ENCODE results near the gene CCDC61. TPM values are rescaled to one million over a fixed set of nuclear protein-coding genes. Genes with fewer than 3 reads are reported as not detected.

Gene CCDC61
- total RNA-seq, 2 experiments from 2014 or later: 26.4 to 29.3 TPM

DNA sequence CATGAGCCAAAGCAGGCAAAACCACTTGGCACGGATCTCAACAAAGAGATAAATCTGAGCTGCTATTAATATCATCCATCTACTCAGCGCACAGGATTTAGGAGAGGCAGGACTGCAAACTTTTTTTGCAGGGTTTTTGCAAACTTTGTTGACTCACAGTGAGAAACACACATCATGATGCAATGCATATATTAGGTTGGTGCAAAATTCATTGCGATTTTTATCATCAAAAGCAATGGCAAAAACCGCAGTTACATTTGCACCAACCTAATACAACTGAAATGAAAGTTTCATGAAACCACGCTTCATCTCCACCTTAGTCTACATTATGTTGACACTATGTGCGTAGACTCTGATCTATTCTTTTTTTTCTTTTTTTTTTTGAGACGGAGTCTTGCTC, 17.1 kb upstream of the CCDC61 start:
- intact Hi-C loops (cut with micrococcal nuclease): no loop called here
- H3K27me3 Mint-ChIP-seq (ENCODE audit: low read depth): peaks cover 23% of the 10 kb centered on the region
- CTCF ChIA-PET: no interaction called here
- H3K9me3 Mint-ChIP-seq: no peaks in the 10 kb centered on the region
- H3K4me1 Mint-ChIP-seq (ENCODE audit: low read depth): peaks cover 3% of the 10 kb centered on the region
- H3K4me3 Mint-ChIP-seq: no peak overlapping the region
- no peak overlapping the region for H3K27ac Mint-ChIP-seq
- H3K36me3 Mint-ChIP-seq (ENCODE audit: low read depth): peaks cover 1% of the 10 kb centered on the region
- no peak for DNase-seq

DNA sequence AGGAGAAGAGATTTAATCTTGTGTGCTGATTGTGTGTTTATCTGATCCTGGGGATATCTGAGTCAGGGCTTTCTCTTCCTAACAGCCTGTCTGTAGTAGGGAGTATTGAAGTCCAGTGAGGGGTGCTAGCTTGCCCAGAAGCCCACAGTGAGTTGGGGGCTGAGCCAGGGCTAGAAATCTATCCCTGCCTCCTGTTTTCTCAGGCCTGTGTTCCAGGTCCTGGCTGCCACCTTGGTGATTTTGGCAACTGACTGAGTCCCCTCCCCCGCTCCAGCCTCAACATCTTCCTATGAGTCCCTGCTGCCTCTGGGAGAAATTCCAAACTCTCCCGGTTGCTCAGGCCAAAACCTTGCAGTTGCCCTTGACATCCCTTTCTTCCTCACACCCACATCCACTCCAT, 13.9 kb upstream of the CCDC61 start:
- intact Hi-C loops (cut with micrococcal nuclease): loop anchor here (5.0 kb wide), 1 partner anchor 39 kb away; no protein-coding TSS in a partner anchor
- Mint-ChIP-seq H3K36me3 (ENCODE audit: low read depth) (no peaks in the 10 kb centered on the region), H3K4me1 (ENCODE audit: low read depth) (no peaks in the 10 kb centered on the region), H3K9me3 (no peaks in the 10 kb centered on the region), H3K27ac (no peak overlapping the region), H3K27me3 (ENCODE audit: low read depth) (peaks cover 8% of the 10 kb centered on the region), H3K4me3 (no peak overlapping the region)
- DNase-seq: no peak
- CTCF ChIA-PET: no interaction called here

DNA sequence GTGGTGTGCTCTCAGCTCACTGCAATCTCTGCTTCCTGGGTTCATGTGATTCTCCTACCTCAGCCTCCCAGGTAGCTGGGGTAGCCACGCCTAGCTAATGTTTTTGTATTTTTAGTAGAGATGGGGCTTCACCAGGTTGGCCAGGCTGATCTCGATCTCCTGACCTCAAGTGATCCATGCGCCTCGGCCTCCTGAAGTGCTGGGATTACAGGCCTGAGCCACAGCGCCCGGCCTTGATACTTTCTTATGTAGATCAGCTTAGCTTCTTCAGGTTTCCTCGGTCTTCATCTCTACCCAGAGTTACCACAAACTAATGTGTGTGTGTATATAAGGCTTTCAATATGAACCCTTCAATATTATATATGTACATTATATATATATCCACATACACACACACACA, 9.9 kb upstream of the CCDC61 start:
- H3K27me3 Mint-ChIP-seq (ENCODE audit: low read depth): peaks cover 4% of the 10 kb centered on the region
- CTCF ChIA-PET: interaction anchor here (1.1 kb wide), 1 partner anchor 168 kb away, joined by 3 read pairs; no protein-coding TSS in a partner anchor
- H3K27ac Mint-ChIP-seq: no peak overlapping the region
- H3K4me3 Mint-ChIP-seq: no peak overlapping the region
- intact Hi-C loops (cut with micrococcal nuclease): no loop called here
- DNase-seq: no peak
- H3K4me1 Mint-ChIP-seq (ENCODE audit: low read depth): no peaks in the 10 kb centered on the region
- no peaks in the 10 kb centered on the region for H3K36me3 Mint-ChIP-seq (ENCODE audit: low read depth)
- no peaks in the 10 kb centered on the region for H3K9me3 Mint-ChIP-seq

DNA sequence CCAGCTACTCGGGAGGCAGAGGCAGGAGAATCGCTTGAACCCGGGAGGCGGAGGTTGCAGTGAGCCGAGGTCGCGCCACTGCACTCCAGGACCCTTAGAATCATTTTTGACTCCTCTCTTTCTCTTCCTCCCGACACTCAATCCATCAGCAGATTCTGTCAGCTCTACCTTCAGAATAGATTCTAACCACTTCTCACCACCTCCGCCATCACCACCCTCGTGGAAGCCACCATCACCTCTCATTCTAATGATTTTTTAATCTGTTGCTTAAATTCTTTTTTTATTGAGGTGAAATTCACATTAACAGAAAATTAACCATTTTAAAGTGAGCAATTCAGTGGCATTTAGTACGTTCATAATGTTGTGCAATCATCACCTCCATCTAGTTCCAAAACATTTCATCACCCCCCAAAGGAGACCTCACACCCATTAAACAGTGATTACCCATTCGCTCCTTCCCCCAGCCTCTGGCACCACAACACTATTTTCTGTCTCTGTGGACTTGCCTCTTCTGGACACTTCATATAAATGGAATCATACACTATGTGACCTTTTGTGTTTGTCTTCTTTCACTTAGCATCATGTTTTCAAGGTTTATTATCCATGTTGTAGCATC, 5.0 kb upstream of the CCDC61 start:
- Mint-ChIP-seq H3K27ac (no peak overlapping the region), H3K36me3 (ENCODE audit: low read depth) (no peaks in the 10 kb centered on the region), H3K4me1 (ENCODE audit: low read depth) (no peaks in the 10 kb centered on the region), H3K27me3 (ENCODE audit: low read depth) (no peaks in the 10 kb centered on the region), H3K9me3 (no peaks in the 10 kb centered on the region), H3K4me3 (no peak overlapping the region)
- intact Hi-C loops (cut with micrococcal nuclease): no loop called here
- no peak for DNase-seq
- CTCF ChIA-PET: no interaction called here

DNA sequence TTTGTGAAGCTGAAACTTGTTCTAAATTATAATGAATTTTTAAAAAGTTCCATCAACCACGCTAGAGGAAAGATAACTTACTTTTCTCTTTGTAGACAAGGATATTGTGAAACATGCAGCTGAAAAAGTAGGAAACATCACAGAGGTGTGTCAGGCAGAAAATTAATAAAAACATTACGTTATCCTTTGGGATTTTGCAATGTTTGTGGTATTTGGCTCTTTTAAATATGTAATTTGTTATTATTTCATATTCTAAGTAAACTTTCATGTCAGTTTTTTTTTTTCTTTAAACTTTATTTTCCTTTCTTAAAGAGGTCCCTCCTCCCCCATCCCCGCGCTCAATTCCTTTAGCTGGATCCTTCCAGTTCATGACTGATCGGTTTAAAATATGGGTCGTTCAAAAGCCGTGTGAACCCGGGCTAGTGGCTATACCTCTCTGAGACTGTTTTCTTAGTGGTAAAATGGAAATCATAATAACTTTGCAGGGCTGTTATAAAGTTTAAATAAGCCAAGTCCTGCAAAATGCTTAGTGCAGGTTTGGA, 740 bp upstream of the CCDC61 start:
- H3K27ac Mint-ChIP-seq: no peak overlapping the region
- peaks cover 17% of the 10 kb centered on the region for H3K4me1 Mint-ChIP-seq (ENCODE audit: low read depth)
- peak overlapping the region; percentile 40 for H3K4me3 Mint-ChIP-seq
- H3K9me3 Mint-ChIP-seq: no peaks in the 10 kb centered on the region
- H3K36me3 Mint-ChIP-seq (ENCODE audit: low read depth): peaks cover 6% of the 10 kb centered on the region
- intact Hi-C loops (cut with micrococcal nuclease): loop anchor here (2.0 kb wide), 1 partner anchor 92 kb away; the partner anchor contains the start of gene MYPOP
- H3K27me3 Mint-ChIP-seq (ENCODE audit: low read depth): no peaks in the 10 kb centered on the region
- DNase-seq: no peak
- CTCF ChIA-PET: interaction anchor here (0.6 to 1.9 kb wide), 5 partner anchors 11 to 132 kb away, joined by 3 to 8 read pairs (median 4); partner anchors contain the start of gene SYMPK

DNA sequence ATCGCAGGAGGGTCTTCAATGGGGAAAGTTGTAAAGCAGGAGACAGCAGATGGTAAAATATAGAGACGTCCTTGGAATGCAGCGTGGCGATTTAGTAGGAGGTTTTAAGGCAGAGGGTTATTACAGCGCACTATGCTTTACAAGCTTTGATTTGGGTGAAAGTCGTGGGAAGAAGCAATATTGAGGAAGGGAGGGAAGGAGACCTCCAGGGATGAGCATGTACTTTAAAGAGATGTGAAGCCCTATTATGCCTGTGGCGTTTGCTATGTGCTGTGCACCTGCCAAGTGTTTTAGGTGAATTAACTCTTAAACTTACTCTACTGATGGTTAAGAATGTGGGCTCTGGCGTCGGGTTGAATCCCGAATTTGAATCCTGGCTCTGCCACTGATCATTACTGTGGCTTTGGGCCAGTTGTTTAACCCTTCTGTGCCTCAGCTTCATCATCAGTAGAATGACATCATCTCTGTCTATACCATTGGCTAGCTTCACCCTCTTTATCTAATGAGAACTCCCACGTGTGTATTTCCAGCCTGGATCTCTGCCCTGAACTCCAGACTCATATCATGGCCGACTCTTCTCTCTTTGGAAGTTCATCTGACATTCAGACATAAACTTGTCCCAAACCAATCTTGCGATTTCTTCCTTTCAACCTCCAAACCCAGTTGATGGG, 583 bp downstream of the CCDC61 start:
- Mint-ChIP-seq H3K36me3 (ENCODE audit: low read depth) (peaks cover 6% of the 10 kb centered on the region), H3K27me3 (ENCODE audit: low read depth) (peaks cover 3% of the 10 kb centered on the region), H3K4me3 (no peak overlapping the region), H3K9me3 (no peaks in the 10 kb centered on the region), H3K4me1 (ENCODE audit: low read depth) (peaks cover 30% of the 10 kb centered on the region), H3K27ac (no peak overlapping the region)
- CTCF ChIA-PET: interaction anchor here (0.7 to 1.9 kb wide), 5 partner anchors 10 to 133 kb away, joined by 3 to 8 read pairs (median 4); partner anchors contain the start of gene SYMPK
- DNase-seq: no peak
- intact Hi-C loops (cut with micrococcal nuclease): loop anchor here (1.0 to 2.0 kb wide), 9 partner anchors 20 to 604 kb away; partner anchors contain the start of genes IRF2BP1, MYPOP, QPCTL and SYMPK

DNA sequence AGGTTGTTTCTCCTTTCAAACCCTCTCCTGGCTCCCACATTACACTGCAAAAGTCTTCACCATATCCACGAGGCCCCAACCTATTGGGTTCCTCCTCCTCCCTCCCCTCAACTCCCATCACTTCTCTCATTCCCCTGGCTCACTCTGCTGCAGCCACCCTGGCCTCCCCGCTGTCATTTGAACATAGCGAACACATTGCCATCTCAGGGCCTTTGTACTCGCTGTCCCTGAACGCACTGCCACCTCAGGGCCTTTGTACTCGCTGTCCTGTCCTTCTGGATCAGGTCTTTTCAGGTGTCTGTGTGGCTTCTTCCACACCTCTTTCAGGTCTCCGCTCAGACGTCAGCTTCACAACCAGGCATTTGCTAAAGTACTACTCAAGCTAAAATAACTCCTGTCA, 1.7 kb downstream of the CCDC61 start:
- intact Hi-C loops (cut with micrococcal nuclease): no loop called here
- no peak overlapping the region for H3K4me3 Mint-ChIP-seq
- H3K9me3 Mint-ChIP-seq: no peaks in the 10 kb centered on the region
- H3K27me3 Mint-ChIP-seq (ENCODE audit: low read depth): peaks cover 3% of the 10 kb centered on the region
- no peak for DNase-seq
- peaks cover 35% of the 10 kb centered on the region for H3K4me1 Mint-ChIP-seq (ENCODE audit: low read depth)
- H3K27ac Mint-ChIP-seq: no peak overlapping the region
- CTCF ChIA-PET: interaction anchor here (1.8 kb wide), 1 partner anchor 69 kb away, joined by 4 read pairs; no protein-coding TSS in a partner anchor
- peaks cover 6% of the 10 kb centered on the region for H3K36me3 Mint-ChIP-seq (ENCODE audit: low read depth)

DNA sequence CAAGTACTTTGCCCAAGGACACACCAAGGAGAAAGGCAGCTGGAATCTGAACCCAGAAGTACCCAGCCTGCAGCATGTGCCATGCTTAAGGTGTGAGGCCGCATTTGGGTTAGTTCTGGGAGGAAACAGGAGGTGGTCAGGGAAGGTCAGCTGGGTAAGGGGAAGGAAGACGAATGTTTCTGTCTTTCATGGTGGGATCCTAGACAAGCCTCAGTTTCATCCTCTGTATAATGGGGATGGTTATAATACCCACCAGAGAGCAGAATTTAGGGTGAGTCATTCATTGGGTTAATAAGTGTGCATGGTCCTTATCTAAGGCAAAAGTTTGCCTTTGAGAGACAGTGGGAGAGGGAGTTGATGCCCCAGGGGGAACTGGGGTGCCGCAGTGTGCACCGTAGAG, 3.6 kb downstream of the CCDC61 start:
- DNase-seq: no peak
- intact Hi-C loops (cut with micrococcal nuclease): no loop called here
- Mint-ChIP-seq H3K27ac (no peak overlapping the region), H3K9me3 (no peaks in the 10 kb centered on the region), H3K4me3 (no peak overlapping the region), H3K36me3 (ENCODE audit: low read depth) (peaks cover 6% of the 10 kb centered on the region), H3K4me1 (ENCODE audit: low read depth) (peaks cover 35% of the 10 kb centered on the region), H3K27me3 (ENCODE audit: low read depth) (peaks cover 3% of the 10 kb centered on the region)
- CTCF ChIA-PET: interaction anchor here (0.6 to 1.0 kb wide), 2 partner anchors 11 to 230 kb away, joined by 3 to 4 read pairs; partner anchors contain the start of gene SIX5

DNA sequence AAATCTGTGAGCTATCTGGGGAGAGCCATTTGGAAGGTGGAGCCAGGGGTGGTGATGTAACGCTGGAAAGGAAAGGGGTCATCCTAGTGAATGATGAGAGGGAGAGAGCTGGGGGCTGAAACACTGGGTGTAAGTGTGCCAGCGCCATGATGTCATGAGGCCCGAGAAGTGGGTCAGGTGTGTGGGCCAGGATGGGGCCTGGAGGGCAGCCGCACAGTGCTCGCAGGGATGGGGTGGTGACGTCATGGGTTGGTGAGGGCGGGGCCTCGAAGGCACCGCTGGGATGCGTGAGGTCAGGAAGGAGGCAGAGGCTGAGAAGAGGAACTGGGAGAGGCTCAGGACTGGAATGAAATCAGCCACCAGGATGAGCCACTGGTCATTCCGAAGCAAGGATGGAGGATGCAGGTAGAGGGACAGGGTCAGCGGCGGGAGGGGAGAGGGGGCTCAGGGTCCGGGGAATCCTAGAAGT, 4.4 kb downstream of the CCDC61 start:
- peak; percentile 30 for DNase-seq
- H3K9me3 Mint-ChIP-seq: no peaks in the 10 kb centered on the region
- CTCF ChIA-PET: interaction anchor here (0.6 to 1.0 kb wide), 2 partner anchors 10 to 230 kb away, joined by 3 to 4 read pairs; partner anchors contain the start of gene SIX5
- peak overlapping the region; percentile 19 for H3K4me3 Mint-ChIP-seq
- peaks cover 3% of the 10 kb centered on the region for H3K27me3 Mint-ChIP-seq (ENCODE audit: low read depth)
- peaks cover 35% of the 10 kb centered on the region for H3K4me1 Mint-ChIP-seq (ENCODE audit: low read depth)
- intact Hi-C loops (cut with micrococcal nuclease): no loop called here
- peaks cover 6% of the 10 kb centered on the region for H3K36me3 Mint-ChIP-seq (ENCODE audit: low read depth)
- no peak overlapping the region for H3K27ac Mint-ChIP-seq

DNA sequence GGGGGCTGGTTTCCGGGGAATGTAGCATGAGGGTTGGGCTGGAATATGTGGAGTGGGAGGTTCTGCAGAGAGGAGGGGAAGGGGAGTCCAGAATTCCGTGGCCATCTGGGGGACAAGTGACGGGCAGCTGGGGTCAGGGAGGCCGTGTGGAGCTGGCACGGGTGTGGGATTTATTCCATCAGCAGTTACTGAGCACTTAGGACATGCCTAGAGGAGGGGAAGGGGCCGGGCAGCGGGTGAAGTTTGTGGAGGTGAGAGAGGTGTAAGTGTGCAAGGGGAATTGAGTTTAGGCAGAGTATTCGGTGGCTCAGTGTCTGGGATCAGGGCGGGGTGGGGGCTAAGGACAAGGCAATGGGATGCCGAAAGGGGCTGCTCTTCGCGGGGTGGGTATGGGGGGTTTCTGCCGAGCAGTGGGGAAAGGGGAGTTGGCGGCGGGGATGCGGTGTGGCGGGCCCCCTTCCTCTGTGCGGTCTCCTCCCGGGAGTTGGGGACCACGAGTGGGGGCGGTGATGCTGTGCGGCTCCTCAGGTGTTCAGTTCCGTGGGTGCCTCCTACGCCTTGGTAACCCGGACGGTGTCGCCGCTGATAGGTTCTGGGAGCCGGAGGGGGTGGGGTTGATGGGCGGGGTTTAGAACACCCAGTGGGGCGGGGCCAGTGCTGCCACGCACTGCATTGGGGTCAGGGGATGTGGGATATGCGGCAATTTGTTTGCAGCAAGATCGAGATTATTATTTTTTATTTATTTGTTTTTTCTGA, 5.4 kb downstream of the CCDC61 start:
- Mint-ChIP-seq H3K36me3 (ENCODE audit: low read depth) (peaks cover 11% of the 10 kb centered on the region), H3K9me3 (no peaks in the 10 kb centered on the region), H3K27ac (no peak overlapping the region), H3K27me3 (ENCODE audit: low read depth) (peaks cover 3% of the 10 kb centered on the region), H3K4me1 (ENCODE audit: low read depth) (peaks cover 35% of the 10 kb centered on the region), H3K4me3 (peak overlapping the region; percentile 59)
- DNase-seq: peak; percentile 76
- CTCF ChIA-PET: no interaction called here
- intact Hi-C loops (cut with micrococcal nuclease): no loop called here

DNA sequence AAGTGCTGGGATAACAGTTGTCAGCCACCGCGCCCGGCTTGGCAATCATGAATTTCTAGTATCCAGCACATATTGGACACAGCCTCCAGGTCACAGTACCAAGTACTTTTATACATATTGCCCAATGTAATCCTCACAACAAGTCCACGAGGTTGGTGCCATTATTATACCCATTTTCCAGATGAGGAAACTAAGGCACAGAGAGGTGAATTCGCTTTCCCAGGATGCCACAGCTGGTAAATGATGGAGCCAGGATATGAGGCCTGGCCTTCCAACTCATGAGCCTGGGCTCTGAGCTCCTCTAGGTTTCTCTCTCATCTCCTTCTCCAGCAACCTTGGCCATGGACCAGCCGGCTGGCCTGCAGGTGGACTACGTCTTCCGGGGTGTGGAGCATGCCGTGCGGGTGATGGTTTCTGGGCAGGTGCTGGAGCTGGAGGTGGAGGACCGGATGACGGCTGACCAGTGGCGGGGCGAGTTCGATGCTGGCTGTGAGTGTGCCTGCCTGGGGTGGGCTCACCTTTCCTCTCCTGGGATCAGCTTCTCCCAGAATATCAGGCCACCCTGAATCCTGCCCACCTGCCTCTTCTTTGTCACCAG, 7.5 kb downstream of the CCDC61 start:
- intact Hi-C loops (cut with micrococcal nuclease): no loop called here
- H3K27me3 Mint-ChIP-seq (ENCODE audit: low read depth): peaks cover 3% of the 10 kb centered on the region
- no peak overlapping the region for H3K27ac Mint-ChIP-seq
- no peaks in the 10 kb centered on the region for H3K9me3 Mint-ChIP-seq
- peaks cover 12% of the 10 kb centered on the region for H3K36me3 Mint-ChIP-seq (ENCODE audit: low read depth)
- H3K4me3 Mint-ChIP-seq: no peak overlapping the region
- DNase-seq: no peak
- CTCF ChIA-PET: interaction anchor here (0.6 kb wide), 1 partner anchor 185 kb away, joined by 3 read pairs; no protein-coding TSS in a partner anchor
- H3K4me1 Mint-ChIP-seq (ENCODE audit: low read depth): peaks cover 28% of the 10 kb centered on the region
